Esophagus squamous epithelium (tissue), 4 donors: ENCODE results near the gene IRF2BP2.

ENCODE experiments used
- CTCF ChIP-seq, 6 experiments: fragments of 450-650 bp in 4 of 6; fragments of 200-600 bp in 2 of 6; sonication (generic) in 2 of 6; IDR thresholded peaks; one replicate each; pipeline ENCODE4 v1.5.1; 2016 to 2019; ENCODE audit warnings: antibody characterized with exemption in 6 of 6, mild to moderate bottlenecking in 4 of 6, moderate library complexity in 4 of 6
- POLR2A ChIP-seq, 4 donors: fragments of 450-650 bp; IDR thresholded peaks; one replicate each; pipeline ENCODE4 v1.6.1; 2017; ENCODE audit warnings: antibody characterized with exemption in 4 of 4, mild to moderate bottlenecking in 4 of 4, moderate library complexity in 3 of 4

GRCh38 chr1:234612352-234613127, 2.6 kb upstream of the IRF2BP2 start:
- TF ChIP-seq CTCF (IDR thresholded peaks at IDR 0.05) = peak in 1 of 6 experiments; percentile 6
- peak in 3 of 4 donors; percentile 31 to 80 (median 68) for TF ChIP-seq POLR2A (IDR thresholded peaks at IDR 0.05)
